ENCODE measurements around the gene CD207.

GRCh38 chr2:70806620-70807019 lies 29.0 kb downstream of the CD207 start:
- no peak for TF ChIP-seq POLR2A (IDR thresholded peaks at IDR 0.05)
- TF ChIP-seq CTCF (IDR thresholded peaks at IDR 0.05), result no peak
- no peak for TF ChIP-seq POLR2AphosphoS5 (IDR thresholded peaks at IDR 0.05)

Measured in breast epithelium (tissue), 3 donors.